Right kidney (tissue), 9 donors: ENCODE data around the gene CDKN1A.

Experiments used
- DNase-seq: peaks from one replicate; pipeline ENCODE4 v3.0.0-alpha.2; 2016
- long read RNA-seq, 8 donors: transcript quantifications; one replicate each; lab custom pipeline, GENCODE V29; 2026

Gene CDKN1A
- long read RNA-seq, donor 1, transcript CDKN1A-201 (3 exons, 2,180 nt) = major isoform, 7 of 7 reads
- long read RNA-seq, donor 1, partial matches to known transcripts = 0 of 7 reads
- long read RNA-seq, donor 1, other reads (novel, unspliced or antisense) = 0 of 7 reads
- long read RNA-seq, donor 2, partial matches to known transcripts = 0 of 3 reads
- long read RNA-seq, donor 2, other reads (novel, unspliced or antisense) = 0 of 3 reads
- long read RNA-seq, donor 3, partial matches to known transcripts = 0 of 1 reads
- long read RNA-seq, donor 3, other reads (novel, unspliced or antisense) = 0 of 1 reads
- long read RNA-seq, donor 4, partial matches to known transcripts = 0 of 3 reads
- long read RNA-seq, donor 4, other reads (novel, unspliced or antisense) = 0 of 3 reads
- long read RNA-seq, donor 5, partial matches to known transcripts = 0 of 3 reads
- long read RNA-seq, donor 5, other reads (novel, unspliced or antisense) = 0 of 3 reads
- long read RNA-seq, donor 6, transcript CDKN1A-201 (3 exons, 2,180 nt) = major isoform, 12 of 40 reads
- long read RNA-seq, donor 6, partial matches to known transcripts = 28 of 40 reads
- long read RNA-seq, donor 6, other reads (novel, unspliced or antisense) = 0 of 40 reads
- long read RNA-seq, donor 7, transcript CDKN1A-201 (3 exons, 2,180 nt) = major isoform, 9 of 31 reads
- long read RNA-seq, donor 7, partial matches to known transcripts = 22 of 31 reads
- long read RNA-seq, donor 7, other reads (novel, unspliced or antisense) = 0 of 31 reads
- long read RNA-seq, donor 8, transcript CDKN1A-201 (3 exons, 2,180 nt) = major isoform, 8 of 8 reads
- long read RNA-seq, donor 8, partial matches to known transcripts = 0 of 8 reads
- long read RNA-seq, donor 8, other reads (novel, unspliced or antisense) = 0 of 8 reads

GRCh38 chr6:36678488-36679042 lies at the start of gene CDKN1A:
Gene CDKN1A (plus strand): TSS chr6:36678714. CDS start chr6:36684102, 5,388 bp downstream.
- DNase-seq = peak; percentile 86

DNA sequence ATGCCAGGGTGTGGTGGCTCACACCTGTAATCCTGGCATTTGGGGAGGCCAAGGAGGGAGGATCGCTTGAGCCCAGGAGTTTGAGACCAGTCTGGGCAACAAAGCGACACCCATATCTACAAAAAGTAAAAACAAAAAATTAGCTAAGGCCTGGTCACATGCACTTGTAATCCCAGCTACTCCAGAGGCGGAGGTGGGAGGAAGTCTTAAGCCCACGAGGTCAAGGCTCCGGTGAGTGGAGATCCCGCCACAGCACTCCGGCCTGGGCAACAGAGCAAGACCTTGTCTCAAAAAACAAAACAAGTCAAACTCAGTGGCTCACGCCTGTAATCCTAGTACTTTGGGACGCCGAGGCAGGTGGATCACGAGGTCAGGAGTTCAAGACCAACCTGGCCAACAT lies 48.7 kb upstream of the CDKN1A start:
- no peak for DNase-seq

- DNase-seq = no peak
These were observed 47.0 kb upstream of the CDKN1A start for GRCh38 chr6:36631326-36632011.

- DNase-seq = no peak
These were observed 45.1 kb upstream of the CDKN1A start for GRCh38 chr6:36633370-36633769.

DNA sequence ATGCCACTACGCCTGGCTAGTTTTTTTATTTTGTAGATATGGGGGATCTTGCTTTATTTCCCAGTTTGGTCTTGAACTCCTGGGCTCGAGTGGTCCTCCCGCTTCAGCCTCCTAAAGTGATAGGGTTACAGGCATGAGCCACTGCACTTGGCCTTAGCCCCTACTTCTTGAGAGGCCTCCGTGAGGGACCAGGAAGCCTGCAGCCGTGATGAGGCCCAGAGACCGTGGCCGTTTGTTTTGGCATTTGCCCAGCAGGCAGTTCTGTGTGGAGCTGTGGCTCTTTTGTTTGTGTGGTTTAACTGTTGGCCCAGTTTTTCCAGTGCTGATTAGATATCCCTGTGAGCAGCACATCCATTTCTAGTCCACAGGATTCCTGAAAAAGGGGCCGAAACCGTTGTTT lies 44.6 kb upstream of the CDKN1A start:
- no peak for DNase-seq

GRCh38 chr6:36634317-36635108 lies 44.0 kb upstream of the CDKN1A start:
- no peak for DNase-seq

DNA sequence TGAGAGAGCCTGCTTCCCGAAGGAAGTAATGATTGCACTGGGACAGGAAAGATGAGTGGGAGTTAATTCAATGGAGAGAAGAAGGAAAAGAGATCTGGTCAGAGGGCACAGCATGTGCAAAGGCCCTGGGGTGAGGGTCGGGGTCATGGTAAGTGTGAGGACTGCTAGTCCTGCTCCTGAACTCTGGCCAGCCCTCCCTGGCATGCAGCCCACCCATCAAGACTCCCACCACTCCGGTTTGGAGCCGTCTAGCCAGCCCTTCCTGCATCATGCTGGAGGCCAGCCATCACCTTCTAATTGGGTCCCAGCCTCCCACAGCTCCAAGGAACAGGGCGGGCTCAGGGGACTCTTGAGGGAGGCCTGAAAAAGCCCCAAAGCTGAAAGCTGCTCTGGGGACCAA lies 42.2 kb upstream of the CDKN1A start:
- DNase-seq = no peak

- no peak for DNase-seq
These were observed 41.7 kb upstream of the CDKN1A start for GRCh38 chr6:36636687-36637418.

DNA sequence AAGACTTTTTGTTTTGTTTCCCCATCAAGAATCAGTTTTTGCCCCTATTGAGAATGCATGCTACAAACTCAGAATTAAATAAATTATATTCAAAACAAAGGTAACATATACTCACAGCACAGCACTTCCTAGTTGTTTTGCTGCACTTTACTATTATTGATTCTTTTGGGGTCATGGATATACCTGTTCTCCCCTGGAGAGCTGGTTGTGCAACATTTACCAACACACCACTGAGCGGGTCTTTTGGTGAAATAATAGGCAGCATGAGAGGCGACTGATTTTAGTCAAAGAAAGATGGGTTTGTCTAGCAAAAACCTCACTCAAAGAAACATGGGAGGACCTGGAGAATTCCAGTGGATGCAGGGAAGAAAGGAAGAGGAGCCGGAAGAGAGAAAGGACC lies 39.9 kb upstream of the CDKN1A start:
- no peak for DNase-seq

GRCh38 chr6:36639171-36639808 lies 39.2 kb upstream of the CDKN1A start:
- no peak for DNase-seq

DNA sequence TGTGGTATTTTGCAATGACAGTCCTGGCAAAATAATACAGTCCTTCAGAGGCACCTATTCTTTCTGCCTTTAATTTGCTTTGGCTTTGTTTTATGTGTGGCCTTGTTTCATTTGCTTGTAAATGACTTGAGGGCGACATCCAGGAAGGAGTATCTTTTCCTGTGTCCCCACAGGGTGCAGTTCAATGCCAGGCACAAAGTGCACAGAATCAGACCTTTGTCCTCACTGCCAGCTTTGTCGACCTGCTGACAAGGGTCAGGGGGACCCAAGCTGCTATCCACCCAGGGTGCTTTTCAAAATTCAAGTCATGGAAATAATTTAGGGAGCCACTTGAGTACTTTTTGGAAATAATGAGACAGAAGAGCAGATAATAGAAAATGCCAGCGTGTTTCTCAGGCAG lies 37.0 kb upstream of the CDKN1A start:
- no peak for DNase-seq

DNA sequence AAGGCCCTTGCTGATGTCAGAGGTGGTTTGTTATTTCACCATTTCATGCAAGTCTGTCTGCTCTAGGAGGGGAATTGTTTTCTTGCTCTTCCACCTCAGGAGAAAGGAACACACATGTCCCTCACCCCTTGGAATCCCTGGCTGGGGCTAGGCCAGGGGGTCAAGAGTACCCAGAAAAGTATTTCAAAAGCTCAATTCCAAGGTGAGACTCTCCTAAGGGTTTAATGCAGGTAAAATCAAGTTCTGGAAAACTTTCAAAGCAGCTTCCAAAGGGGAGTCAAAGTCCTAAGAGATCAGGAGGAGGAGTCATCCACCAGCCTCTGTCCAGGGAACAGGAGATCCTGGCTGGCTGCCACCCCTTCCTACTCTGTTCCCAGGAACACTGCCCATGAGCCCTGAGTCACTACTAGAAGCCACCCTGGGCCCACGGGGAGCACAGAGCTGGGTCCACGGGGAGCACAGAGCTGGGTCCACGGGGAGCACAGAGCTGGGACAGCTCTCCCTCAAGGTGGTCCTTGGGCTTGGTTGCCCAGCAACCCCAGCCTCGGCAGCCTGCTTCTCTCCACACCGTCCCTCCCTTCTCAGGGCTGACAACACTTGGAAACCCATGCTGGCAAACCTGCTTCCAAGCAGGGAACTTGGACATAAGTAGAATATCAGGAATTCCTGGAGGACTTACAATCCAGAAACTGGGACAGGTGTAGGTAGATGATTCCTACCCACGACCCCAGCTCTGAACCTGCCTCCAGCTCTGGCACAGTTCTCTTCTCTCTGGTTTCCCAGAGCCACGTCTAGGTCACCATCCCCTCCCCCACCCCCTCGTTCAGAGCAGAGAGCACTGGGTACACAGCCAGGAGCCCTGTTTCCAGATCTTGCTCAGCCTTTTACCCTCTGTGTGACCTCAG lies 35.3 kb upstream of the CDKN1A start:
- DNase-seq = no peak

- DNase-seq = no peak
These were observed 34.5 kb upstream of the CDKN1A start for GRCh38 chr6:36643977-36644376.

- DNase-seq = no peak
These were observed 29.4 kb upstream of the CDKN1A start for GRCh38 chr6:36649086-36649485.

- DNase-seq = no peak
These were observed 28.6 kb upstream of the CDKN1A start for GRCh38 chr6:36649701-36650484.

- DNase-seq = no peak
These were observed 27.6 kb upstream of the CDKN1A start for GRCh38 chr6:36650848-36651478.

DNA sequence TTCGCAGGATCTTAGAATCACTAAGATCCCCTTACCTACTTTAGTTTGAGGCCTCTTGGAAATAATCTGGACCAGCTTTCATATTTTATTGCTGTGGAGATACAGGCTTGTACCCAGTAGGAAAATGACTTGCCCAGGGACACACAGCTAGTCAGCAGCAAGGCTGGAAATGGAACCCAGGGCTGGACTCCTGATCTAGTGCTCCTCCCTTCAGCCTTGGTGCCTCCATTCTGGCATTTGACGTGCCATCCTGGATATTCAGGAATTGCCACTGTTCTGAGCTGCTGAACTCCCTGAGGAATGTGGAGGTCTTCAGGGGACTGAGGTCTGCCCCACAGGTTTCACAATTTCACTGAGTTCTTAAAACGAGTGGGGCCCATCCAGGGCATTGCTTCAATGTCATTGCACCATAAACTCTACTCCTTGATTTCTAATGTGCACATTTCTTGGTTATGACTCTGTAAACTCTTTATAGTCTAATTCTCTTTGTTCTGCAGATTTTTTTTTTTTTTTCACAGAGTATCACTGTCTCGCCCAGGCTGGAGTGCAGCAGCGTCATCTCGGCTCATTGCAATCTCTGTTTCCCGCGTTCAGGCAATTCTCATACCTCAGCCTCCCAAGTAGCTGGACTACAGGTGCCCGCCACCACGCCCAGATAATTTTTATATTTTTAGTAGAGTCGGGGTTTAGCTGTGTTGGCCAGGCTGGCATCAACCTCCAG lies 26.7 kb upstream of the CDKN1A start:
- DNase-seq = no peak
